ENCODE data around the gene CDH6. TPM values are rescaled to one million over a fixed set of nuclear protein-coding genes. Genes with fewer than 3 reads are reported as not detected.

The CDH6 gene
- total RNA-seq, 1 experiment from 2014 or later = 0.12 TPM

DNA sequence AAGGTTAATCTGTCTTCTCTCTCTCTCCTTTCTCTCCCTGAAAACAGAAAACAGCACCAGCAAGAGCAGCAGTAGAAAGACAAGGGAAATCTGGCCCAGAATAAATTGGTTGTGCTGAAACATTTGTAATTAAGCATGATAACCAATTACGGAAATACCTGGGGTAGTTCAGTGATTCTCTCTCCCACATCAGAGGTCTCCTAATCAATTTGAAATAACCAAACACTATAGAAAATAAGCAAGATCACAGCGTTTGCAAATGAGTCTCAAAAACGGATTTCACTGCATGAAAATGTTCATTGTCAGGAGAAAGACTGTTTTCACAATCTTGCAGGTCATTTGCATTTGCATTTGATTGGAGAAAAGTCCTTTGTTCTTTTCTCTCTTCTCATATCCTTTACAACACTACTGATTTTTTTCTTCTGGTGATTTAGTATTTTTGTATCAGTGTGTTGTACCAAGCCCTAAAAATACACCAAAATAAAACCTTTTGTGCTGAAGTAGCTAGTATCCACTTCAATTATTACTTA is 36.8 kb upstream of the CDH6 start:
- H4K20me1 ChIP-seq (ENCODE audit: insufficient read depth) = no peaks in the 10 kb centered on the region
- ChIA-PET RAD21 (ENCODE audit: low non-redundant PET in 1 of 2, low total read pairs in 2 of 2, uncharacterized antibody in 2 of 2, unreplicated experiment in 2 of 2) (no interaction called here), POLR2A (no interaction called here), CTCF (no interaction called here)
- DNase-seq (ENCODE audit: low read depth, low spot score) (no peak), ATAC-seq (no peak)
- H3K27me3 ChIP-seq (ENCODE audit: insufficient read depth, low read length) = no peaks in the 10 kb centered on the region
- no peak overlapping the region for H3K9ac ChIP-seq (ENCODE audit: low read length)
- no peak overlapping the region for H3K4me2 ChIP-seq (ENCODE audit: low read length)
- no peaks in the 10 kb centered on the region for H3K9me2 ChIP-seq (ENCODE audit: insufficient read depth)
- no peaks in the 10 kb centered on the region for H3K36me3 ChIP-seq (ENCODE audit: control insufficient read depth in 1 of 2, insufficient read depth in 2 of 2, low read length in 2 of 2)
- TF ChIP-seq SRF (IDR thresholded peaks at IDR 0.05; ENCODE audit: low read depth) (no peak), EGR1 (IDR thresholded peaks at IDR 0.05; ENCODE audit: low read depth) (no peak), SIN3A (IDR thresholded peaks at IDR 0.05; ENCODE audit: low read depth) (no peak), FOSL1 (IDR thresholded peaks at IDR 0.05; ENCODE audit: low read depth) (no peak), ZFX (IDR thresholded peaks at IDR 0.05) (no peak), POLR2AphosphoS5 (IDR thresholded peaks at IDR 0.05; ENCODE audit: low read depth, low read length) (no peak), SP1 (IDR thresholded peaks at IDR 0.05; ENCODE audit: low read depth) (no peak)
- TF ChIP-seq, protein P1, sequence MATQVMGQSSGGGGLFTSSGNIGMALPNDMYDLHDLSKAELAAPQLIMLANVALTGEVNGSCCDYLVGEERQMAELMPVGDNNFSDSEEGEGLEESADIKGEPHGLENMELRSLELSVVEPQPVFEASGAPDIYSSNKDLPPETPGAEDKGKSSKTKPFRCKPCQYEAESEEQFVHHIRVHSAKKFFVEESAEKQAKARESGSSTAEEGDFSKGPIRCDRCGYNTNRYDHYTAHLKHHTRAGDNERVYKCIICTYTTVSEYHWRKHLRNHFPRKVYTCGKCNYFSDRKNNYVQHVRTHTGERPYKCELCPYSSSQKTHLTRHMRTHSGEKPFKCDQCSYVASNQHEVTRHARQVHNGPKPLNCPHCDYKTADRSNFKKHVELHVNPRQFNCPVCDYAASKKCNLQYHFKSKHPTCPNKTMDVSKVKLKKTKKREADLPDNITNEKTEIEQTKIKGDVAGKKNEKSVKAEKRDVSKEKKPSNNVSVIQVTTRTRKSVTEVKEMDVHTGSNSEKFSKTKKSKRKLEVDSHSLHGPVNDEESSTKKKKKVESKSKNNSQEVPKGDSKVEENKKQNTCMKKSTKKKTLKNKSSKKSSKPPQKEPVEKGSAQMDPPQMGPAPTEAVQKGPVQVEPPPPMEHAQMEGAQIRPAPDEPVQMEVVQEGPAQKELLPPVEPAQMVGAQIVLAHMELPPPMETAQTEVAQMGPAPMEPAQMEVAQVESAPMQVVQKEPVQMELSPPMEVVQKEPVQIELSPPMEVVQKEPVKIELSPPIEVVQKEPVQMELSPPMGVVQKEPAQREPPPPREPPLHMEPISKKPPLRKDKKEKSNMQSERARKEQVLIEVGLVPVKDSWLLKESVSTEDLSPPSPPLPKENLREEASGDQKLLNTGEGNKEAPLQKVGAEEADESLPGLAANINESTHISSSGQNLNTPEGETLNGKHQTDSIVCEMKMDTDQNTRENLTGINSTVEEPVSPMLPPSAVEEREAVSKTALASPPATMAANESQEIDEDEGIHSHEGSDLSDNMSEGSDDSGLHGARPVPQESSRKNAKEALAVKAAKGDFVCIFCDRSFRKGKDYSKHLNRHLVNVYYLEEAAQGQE (IDR thresholded peaks at IDR 0.05; ENCODE audit: low read depth) = no peak
- H2AFZ ChIP-seq (ENCODE audit: low read depth, low read length, poor library complexity, severe bottlenecking) = no peak overlapping the region
- no peaks in the 10 kb centered on the region for H3K79me2 ChIP-seq (ENCODE audit: insufficient read depth, low read length)
- peaks cover 6 to 13% of the 10 kb centered on the region in 2 experiments; a peak in 3 of 4 replicates for H3K9me3 ChIP-seq (ENCODE audit: control insufficient read depth in 1 of 2, insufficient read depth in 1 of 2, low read depth in 1 of 2, low read length in 2 of 2)
- intact Hi-C loops (cut with micrococcal nuclease) = no loop called here
- BruUV-seq (replicated peaks) = no TSS peak
- H3K4me1 ChIP-seq (ENCODE audit: control insufficient read depth in 1 of 2, insufficient read depth in 2 of 2, low read length in 2 of 2) = no peaks in the 10 kb centered on the region
- no peak overlapping the region for H3K4me3 ChIP-seq (replicated peaks in 1 of 2; ENCODE audit: low read depth in 1 of 2, low read length in 2 of 2)
- no peak overlapping the region for H3K27ac ChIP-seq (ENCODE audit: low read depth, low read length)
